Fibroblast of mammary gland (primary cell): ENCODE data around the gene EPRS1.

ENCODE experiments used
- DNase-seq: peaks from one replicate; pipeline ENCODE4 v3.0.0-alpha.2; 2010; ENCODE audit warnings: low read depth
- H3K4me3 ChIP-seq: 2 replicates; pipeline ENCODE4 v1.5.1; 2011; ENCODE audit warnings: low read depth, mild to moderate bottlenecking, low read length, moderate library complexity; ENCODE audit not compliant: control insufficient read depth
- TF ChIP-seq, protein P1 (sequence below): conservative IDR thresholded peaks from 2 replicates; pipeline ENCODE4 v1.5.1; 2011; ENCODE audit warnings: low read depth, low read length, inconsistent platforms; ENCODE audit not compliant: control insufficient read depth, insufficient read depth

Gene EPRS1

DNA sequence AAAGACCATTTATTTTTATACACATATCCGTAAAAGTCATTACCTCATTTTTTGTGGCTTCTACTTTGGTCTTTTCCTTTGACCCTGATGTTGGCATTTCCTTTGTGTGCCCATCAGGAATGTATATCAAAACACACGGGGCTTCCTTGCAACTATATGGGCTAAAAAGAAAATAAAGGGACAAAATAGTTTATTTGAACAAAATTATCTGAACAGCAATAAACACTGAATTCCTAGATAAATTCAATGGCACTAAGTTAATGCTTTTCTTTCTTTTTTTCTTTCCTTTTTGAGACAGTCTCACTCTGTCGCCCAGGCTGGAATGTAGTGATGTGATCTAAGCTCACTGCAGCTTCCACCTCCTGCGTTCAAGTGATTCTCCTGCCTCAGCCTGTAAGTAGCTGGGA is 45.2 kb downstream of the EPRS1 start:
- H3K4me3 ChIP-seq, result no peak overlapping the region
- DNase-seq, result no peak
- TF ChIP-seq, protein P1, sequence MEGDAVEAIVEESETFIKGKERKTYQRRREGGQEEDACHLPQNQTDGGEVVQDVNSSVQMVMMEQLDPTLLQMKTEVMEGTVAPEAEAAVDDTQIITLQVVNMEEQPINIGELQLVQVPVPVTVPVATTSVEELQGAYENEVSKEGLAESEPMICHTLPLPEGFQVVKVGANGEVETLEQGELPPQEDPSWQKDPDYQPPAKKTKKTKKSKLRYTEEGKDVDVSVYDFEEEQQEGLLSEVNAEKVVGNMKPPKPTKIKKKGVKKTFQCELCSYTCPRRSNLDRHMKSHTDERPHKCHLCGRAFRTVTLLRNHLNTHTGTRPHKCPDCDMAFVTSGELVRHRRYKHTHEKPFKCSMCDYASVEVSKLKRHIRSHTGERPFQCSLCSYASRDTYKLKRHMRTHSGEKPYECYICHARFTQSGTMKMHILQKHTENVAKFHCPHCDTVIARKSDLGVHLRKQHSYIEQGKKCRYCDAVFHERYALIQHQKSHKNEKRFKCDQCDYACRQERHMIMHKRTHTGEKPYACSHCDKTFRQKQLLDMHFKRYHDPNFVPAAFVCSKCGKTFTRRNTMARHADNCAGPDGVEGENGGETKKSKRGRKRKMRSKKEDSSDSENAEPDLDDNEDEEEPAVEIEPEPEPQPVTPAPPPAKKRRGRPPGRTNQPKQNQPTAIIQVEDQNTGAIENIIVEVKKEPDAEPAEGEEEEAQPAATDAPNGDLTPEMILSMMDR, result no peak

DNA sequence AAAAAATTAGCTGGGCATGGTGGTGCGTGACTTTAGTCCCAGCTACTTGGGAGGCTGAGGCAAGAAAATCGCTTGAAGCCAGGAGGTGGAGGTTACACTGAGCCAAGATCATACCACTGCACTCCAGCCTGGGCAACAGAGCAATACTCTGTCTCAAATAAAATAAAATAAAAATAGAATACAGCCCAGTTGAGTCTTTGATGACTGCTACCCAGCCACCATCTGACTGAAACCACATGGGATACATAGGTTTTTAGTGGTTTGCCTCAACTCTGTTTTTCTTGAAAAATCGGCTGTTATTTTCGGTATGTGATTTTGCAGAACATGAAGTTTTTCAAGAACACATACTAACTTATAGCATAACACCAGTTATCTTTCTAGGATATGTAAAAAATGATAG is 46.5 kb downstream of the EPRS1 start:
- TF ChIP-seq, protein P1, result no peak

More for the DNA sequence above, 46.5 kb downstream of the EPRS1 start:
- DNase-seq, result no peak
- no peak overlapping the region for H3K4me3 ChIP-seq
